Mesenchymal stem cell (in vitro differentiated cells and primary cell): Measurements from ENCODE around the gene TPSG1.

Experiments
- DNase-seq: peaks from one replicate; pipeline ENCODE4 v3.0.0-alpha.2; 2013
- H2AFZ ChIP-seq: one replicate; pipeline ENCODE4 v1.6.1; 2013; ENCODE audit warnings: low read depth, mild to moderate bottlenecking, control low read depth, inconsistent platforms, low read length, moderate library complexity
- H2AK5ac ChIP-seq: 2 replicates; pipeline ENCODE4 v1.6.1; 2013; ENCODE audit warnings: low read length, moderate library complexity, mild to moderate bottlenecking, inconsistent platforms; ENCODE audit not compliant: severe bottlenecking
- H2BK120ac ChIP-seq: one replicate; pipeline ENCODE4 v1.6.1; 2013; ENCODE audit warnings: low read depth, mild to moderate bottlenecking, inconsistent platforms, low read length, moderate library complexity
- H2BK12ac ChIP-seq, 2 experiments: one replicate each; pipeline ENCODE4 v1.6.1; 2013; ENCODE audit warnings: inconsistent platforms in 2 of 2, low read length in 2 of 2, mild to moderate bottlenecking in 2 of 2, moderate library complexity in 2 of 2, control low read depth in 1 of 2
- H2BK15ac ChIP-seq: one replicate; pipeline ENCODE4 v1.6.1; 2013; ENCODE audit warnings: mild to moderate bottlenecking, low read depth, inconsistent platforms; ENCODE audit not compliant: poor library complexity, severe bottlenecking
- H2BK5ac ChIP-seq: 2 replicates; pipeline ENCODE4 v1.6.1; 2013; ENCODE audit warnings: low read depth, mild to moderate bottlenecking, low read length, control low read depth, inconsistent platforms; ENCODE audit not compliant: poor library complexity, severe bottlenecking
- H3K14ac ChIP-seq, 2 experiments: one replicate each; pipeline ENCODE4 v1.6.1; 2013; ENCODE audit warnings: inconsistent platforms in 2 of 2, low read length in 2 of 2, control low read depth in 1 of 2, mild to moderate bottlenecking in 1 of 2, moderate library complexity in 1 of 2
- H3K18ac ChIP-seq, 2 experiments: one replicate each; pipeline ENCODE4 v1.6.1; 2013; ENCODE audit warnings: inconsistent platforms in 2 of 2, low read length in 2 of 2, control low read depth in 1 of 2, low read depth in 1 of 2, mild to moderate bottlenecking in 1 of 2
- H3K23ac ChIP-seq, 2 experiments: one replicate each; pipeline ENCODE4 v1.6.1; 2013; ENCODE audit warnings: inconsistent platforms in 2 of 2, low read length in 2 of 2, mild to moderate bottlenecking in 2 of 2, moderate library complexity in 2 of 2, control low read depth in 1 of 2
- H3K27ac ChIP-seq: 2 replicates; pipeline ENCODE4 v1.5.1; 2013; ENCODE audit warnings: mild to moderate bottlenecking, moderate library complexity, low read length, control low read depth, inconsistent platforms; ENCODE audit not compliant: poor library complexity, severe bottlenecking
- H3K27me3 ChIP-seq, 2 experiments: 2 replicates each; pipeline versions ENCODE4 v1.6.1 to v1.7.0; 2013; ENCODE audit warnings: low read length in 2 of 2, mild to moderate bottlenecking in 2 of 2, moderate library complexity in 2 of 2, control low read depth in 1 of 2, inconsistent platforms in 1 of 2; ENCODE audit not compliant: control insufficient read depth in 1 of 2, insufficient read depth in 1 of 2
- H3K36me3 ChIP-seq, 2 experiments: 2 replicates each; pipeline versions ENCODE4 v1.6.1 to v1.7.0; 2013; ENCODE audit warnings: low read length in 2 of 2, control low read depth in 1 of 2, inconsistent platforms in 1 of 2, low read depth in 1 of 2, mild to moderate bottlenecking in 1 of 2; ENCODE audit not compliant: insufficient read depth in 2 of 2, control insufficient read depth in 1 of 2
- H3K4ac ChIP-seq, 2 experiments: one replicate each; pipeline ENCODE4 v1.6.1; 2013; ENCODE audit warnings: inconsistent platforms in 2 of 2, low read length in 2 of 2, mild to moderate bottlenecking in 2 of 2, moderate library complexity in 2 of 2, control low read depth in 1 of 2, low read depth in 1 of 2
- H3K4me1 ChIP-seq: 2 replicates; pipeline ENCODE4 v1.6.1; 2013; ENCODE audit warnings: low read depth, low read length, control low read depth; ENCODE audit not compliant: control insufficient read depth, insufficient read depth
- H3K4me2 ChIP-seq: 2 replicates; pipeline ENCODE4 v1.6.1; 2013; ENCODE audit warnings: low read length, mild to moderate bottlenecking, inconsistent platforms; ENCODE audit not compliant: poor library complexity, severe bottlenecking
- H3K4me3 ChIP-seq, 2 experiments: 2 replicates each; pipeline versions ENCODE4 v1.5.1 to v1.7.0; 2013; ENCODE audit warnings: low read length in 2 of 2, mild to moderate bottlenecking in 2 of 2, control low read depth in 1 of 2, low read depth in 1 of 2; ENCODE audit not compliant: insufficient read depth in 1 of 2
- H3K79me1 ChIP-seq: replicated peaks from 2 replicates; pipeline ENCODE4 v1.6.1; 2013; ENCODE audit warnings: mild to moderate bottlenecking, control low read depth, low read length, inconsistent platforms; ENCODE audit not compliant: poor library complexity, severe bottlenecking
- H3K9ac ChIP-seq: 2 replicates; pipeline ENCODE4 v1.7.0; 2013; ENCODE audit warnings: mild to moderate bottlenecking, low read length, moderate library complexity
- H3K9me3 ChIP-seq: 2 replicates; pipeline ENCODE4 v1.7.0; 2013; ENCODE audit warnings: mild to moderate bottlenecking, low read length; ENCODE audit not compliant: control insufficient read depth
- H4K8ac ChIP-seq: one replicate; pipeline ENCODE4 v1.6.1; 2013; ENCODE audit warnings: inconsistent platforms, mild to moderate bottlenecking, low read length, moderate library complexity
- H4K91ac ChIP-seq: one replicate; pipeline ENCODE4 v1.6.1; 2013; ENCODE audit warnings: mild to moderate bottlenecking, low read length, inconsistent platforms
- WGBS: methylation state at CpG from one replicate; pipeline ENCODE4 v1.1.7; 2013; ENCODE audit warnings: mixed read lengths; 5-methylcytosine and 5-hydroxymethylcytosine counted together

Gene TPSG1

GRCh38 chr16:1173788-1174451 lies 51.1 kb downstream of the TPSG1 start:
- Histone ChIP-seq H2BK120ac (no peak overlapping the region), H2AK5ac (peak overlapping the region; percentile 39), H3K14ac (no peak overlapping the region), H3K27ac (no peak overlapping the region), H2BK15ac (no peak overlapping the region), H4K91ac (no peak overlapping the region), H3K18ac (peak overlapping the region in 1 of 2 experiments; percentile 25), H3K36me3 (no peaks in the 10 kb centered on the region), H3K4ac (no peak overlapping the region), H2BK12ac (peak overlapping the region in 1 of 2 experiments; percentile 29), H3K23ac (no peak overlapping the region), H3K4me3 (no peak overlapping the region), H2AFZ (no peak overlapping the region), H2BK5ac (no peak overlapping the region), H3K9me3 (no peaks in the 10 kb centered on the region), H4K8ac (no peak overlapping the region), H3K4me1 (peaks cover 49% of the 10 kb centered on the region), H3K4me2 (peak overlapping the region; percentile 10), H3K27me3 (peaks cover 27 to 45% of the 10 kb centered on the region in 2 experiments), H3K79me1 (no peaks in the 10 kb centered on the region), H3K9ac (no peak overlapping the region)
- 87% methylated on average over 14 of the region's 14 CpGs for WGBS
- no peak for DNase-seq

- Histone ChIP-seq H3K27me3 (peaks cover 27 to 43% of the 10 kb centered on the region in 2 experiments), H2AFZ (no peak overlapping the region), H3K27ac (no peak overlapping the region), H3K4me3 (no peak overlapping the region), H2AK5ac (no peak overlapping the region), H3K23ac (no peak overlapping the region), H3K14ac (no peak overlapping the region), H4K91ac (no peak overlapping the region), H2BK12ac (no peak overlapping the region), H3K4me1 (peaks cover 45% of the 10 kb centered on the region), H3K4ac (no peak overlapping the region), H3K9ac (no peak overlapping the region), H2BK120ac (no peak overlapping the region), H2BK5ac (no peak overlapping the region), H3K36me3 (no peaks in the 10 kb centered on the region), H3K4me2 (no peak overlapping the region), H3K9me3 (no peaks in the 10 kb centered on the region), H2BK15ac (no peak overlapping the region), H3K79me1 (no peaks in the 10 kb centered on the region), H3K18ac (no peak overlapping the region), H4K8ac (no peak overlapping the region)
- DNase-seq, result no peak
- WGBS, result 87% methylated on average over 13 of the region's 13 CpGs
These were observed 52.4 kb downstream of the TPSG1 start for GRCh38 chr16:1172651-1173050.

- no peak overlapping the region for H3K14ac ChIP-seq
- H3K27ac ChIP-seq, result no peak overlapping the region
- no peak overlapping the region for H4K91ac ChIP-seq
- H2BK12ac ChIP-seq, result no peak overlapping the region
- no peaks in the 10 kb centered on the region for H3K36me3 ChIP-seq
- no peaks in the 10 kb centered on the region for H3K9me3 ChIP-seq
- peaks cover 27 to 38% of the 10 kb centered on the region in 2 experiments for H3K27me3 ChIP-seq
- no peak overlapping the region for H2AFZ ChIP-seq
- no peak overlapping the region for H3K9ac ChIP-seq
- H2BK15ac ChIP-seq, result peak overlapping the region; percentile 60
- H2AK5ac ChIP-seq, result no peak overlapping the region
- 88% methylated on average over 36 of the region's 36 CpGs for WGBS
- H3K4me1 ChIP-seq, result peaks cover 41% of the 10 kb centered on the region
- no peak overlapping the region for H2BK120ac ChIP-seq
- no peak overlapping the region for H3K18ac ChIP-seq
- H3K4me3 ChIP-seq, result no peak overlapping the region
- H3K23ac ChIP-seq, result no peak overlapping the region
- DNase-seq, result no peak
- H4K8ac ChIP-seq, result no peak overlapping the region
- no peaks in the 10 kb centered on the region for H3K79me1 ChIP-seq
- no peak overlapping the region for H3K4me2 ChIP-seq
- no peak overlapping the region for H3K4ac ChIP-seq
- H2BK5ac ChIP-seq, result no peak overlapping the region
These were observed 53.1 kb downstream of the TPSG1 start for GRCh38 chr16:1171854-1172428.
